ENCODE results near the gene TMEM101.

GRCh38 chr17:44005527-44006271, 9.1 kb downstream of the TMEM101 start:
- TF ChIP-seq CTCF (IDR thresholded peaks at IDR 0.05) (no peak), EP300 (IDR thresholded peaks at IDR 0.05; ENCODE audit: borderline replicate concordance in 1 of 2, low read depth in 1 of 2, low read length in 1 of 2) (no peak)

Data from SK-N-SH (cell line).